Endothelial cell of umbilical vein (primary cell): ENCODE data around the gene SLAMF1. TPM values are rescaled to one million over a fixed set of nuclear protein-coding genes. Genes with fewer than 3 reads are reported as not detected.

ENCODE experiments used
- BruUV-seq: library from RNA; stranded (reverse); fragments of 400-500 nt; replicated peaks from 2 replicates; lab custom pipeline; 2021; lab: Mats Ljungman, UMichigan
- CTCF ChIA-PET: fragments of 300-600, 350-600 bp; sonication (Branson Sonifier 250); formaldehyde crosslinking; loops from one replicate; lab custom pipeline; 2021; ENCODE audit warnings: antibody characterized with exemption, inconsistent platforms; lab: Charles Lee
- POLR2A ChIA-PET: fragments of 300-600, 350-600 bp; sonication (Branson Sonifier 250); formaldehyde crosslinking; loops from one replicate; lab custom pipeline; 2021; ENCODE audit warnings: antibody characterized with exemption, inconsistent platforms; lab: Charles Lee
- DNase-seq: peaks from one replicate; pipeline ENCODE4 v3.0.0-alpha.2; 2011; ENCODE audit warnings: low read depth, low spot score
- FAIRE-seq: peaks from 2 replicates; lab custom pipeline; 2011; peaks lifted over from hg19 to GRCh38; lab: Jason Lieb, UNC
- H2AFZ ChIP-seq: 2 replicates; pipeline ENCODE4 v1.6.0; 2012; ENCODE audit warnings: low read depth, low read length, control low read depth, inconsistent platforms
- H3K27ac ChIP-seq: 2 replicates; pipeline ENCODE4 v1.5.1; 2011; ENCODE audit warnings: low read depth, mild to moderate bottlenecking, control low read depth, low read length, moderate library complexity; ENCODE audit not compliant: insufficient read depth
- H3K27me3 ChIP-seq, 2 experiments: 2 replicates each; pipeline versions ENCODE4 v1.6.0 to v1.6.1; 2011; ENCODE audit warnings: low read length in 2 of 2, mixed read lengths in 1 of 2; ENCODE audit not compliant: control insufficient read depth in 2 of 2, insufficient read depth in 2 of 2
- H3K36me3 ChIP-seq, 2 experiments: 2 replicates in 1 of 2; 3 replicates in 1 of 2; pipeline ENCODE4 v1.5.1; 2011; ENCODE audit warnings: low read length in 2 of 2, mild to moderate bottlenecking in 1 of 2, moderate library complexity in 1 of 2; ENCODE audit not compliant: control insufficient read depth in 2 of 2, insufficient read depth in 2 of 2; ENCODE audit errors: extremely low read depth in 1 of 2
- H3K4me1 ChIP-seq: 3 replicates; pipeline ENCODE4 v1.5.1; 2011; ENCODE audit warnings: mild to moderate bottlenecking, low read length; ENCODE audit not compliant: control insufficient read depth, insufficient read depth; ENCODE audit errors: extremely low read depth
- H3K4me2 ChIP-seq: 2 replicates; pipeline ENCODE4 v1.6.1; 2011; ENCODE audit warnings: low read length, control low read depth, mixed read lengths; ENCODE audit not compliant: insufficient read depth
- H3K4me3 ChIP-seq, 3 experiments: fragments of 200-600 bp in 1 of 3; sonication (generic), shearing (Covaris generic) in 1 of 3; replicated peaks in 1 of 3; 2 replicates each; pipeline ENCODE4 v1.5.1; 2011 to 2016; ENCODE audit warnings: control low read depth in 3 of 3, low read length in 3 of 3, mild to moderate bottlenecking in 2 of 3, inconsistent platforms in 1 of 3, low read depth in 1 of 3, moderate library complexity in 1 of 3; ENCODE audit not compliant: insufficient read depth in 1 of 3
- H3K79me2 ChIP-seq: 2 replicates; pipeline ENCODE4 v1.6.0; 2012; ENCODE audit warnings: low read length, inconsistent platforms; ENCODE audit not compliant: control insufficient read depth, insufficient read depth
- H3K9ac ChIP-seq: replicated peaks from 2 replicates; pipeline ENCODE3; 2011; ENCODE audit warnings: low read length, control low read depth; ENCODE audit not compliant: insufficient read depth; ENCODE audit errors: extremely low read depth
- H3K9me1 ChIP-seq: replicated peaks from 3 replicates; pipeline ENCODE4 v1.6.0; 2011; ENCODE audit warnings: mild to moderate bottlenecking, low read length; ENCODE audit not compliant: control insufficient read depth, insufficient read depth; ENCODE audit errors: extremely low read depth
- H3K9me3 ChIP-seq: replicated peaks from 2 replicates; pipeline ENCODE4 v1.5.1; 2012; ENCODE audit warnings: low read length, inconsistent platforms; ENCODE audit not compliant: control insufficient read depth, insufficient read depth
- H4K20me1 ChIP-seq: replicated peaks from 2 replicates; pipeline ENCODE3; 2011; ENCODE audit warnings: mild to moderate bottlenecking, low read length; ENCODE audit not compliant: control insufficient read depth, insufficient read depth; ENCODE audit errors: extremely low read depth
- CTCF ChIP-seq, 2 donors: IDR thresholded peaks; 1 replicate in 1 of 2; 2 replicates in 1 of 2; pipeline ENCODE4 v1.5.1; 2011; ENCODE audit warnings: low read length in 2 of 2, mild to moderate bottlenecking in 2 of 2, moderate library complexity in 2 of 2, control low read depth in 1 of 2, inconsistent platforms in 1 of 2, low read depth in 1 of 2; ENCODE audit not compliant: insufficient read depth in 1 of 2; ENCODE audit errors: extremely low read depth in 1 of 2
- EZH2 ChIP-seq: IDR thresholded peaks from 2 replicates; pipeline ENCODE4 v1.6.1; 2012; ENCODE audit warnings: borderline replicate concordance, low read depth, mild to moderate bottlenecking, moderate library complexity, low read length, inconsistent platforms; ENCODE audit not compliant: severe bottlenecking
- FOS ChIP-seq: IDR thresholded peaks from 2 replicates; pipeline ENCODE4 v1.6.1; 2011; ENCODE audit warnings: mild to moderate bottlenecking, low read length, moderate library complexity, borderline replicate concordance; ENCODE audit not compliant: insufficient read depth
- GATA2 ChIP-seq: IDR thresholded peaks from 2 replicates; pipeline ENCODE4 v1.7.0; 2011; ENCODE audit warnings: low read depth, mild to moderate bottlenecking, moderate library complexity, mixed read lengths, low read length; ENCODE audit not compliant: insufficient read length, insufficient read depth
- JUN ChIP-seq: IDR thresholded peaks from 2 replicates; pipeline ENCODE4 v1.6.1; 2011; ENCODE audit warnings: borderline replicate concordance, low read depth; ENCODE audit not compliant: insufficient read length, insufficient read depth
- MAX ChIP-seq: IDR thresholded peaks from 2 replicates; pipeline ENCODE4 v1.6.1; 2011; ENCODE audit not compliant: insufficient read depth, insufficient read length
- MYC ChIP-seq: IDR thresholded peaks from one replicate; pipeline ENCODE4 v1.6.1; 2011; ENCODE audit warnings: mild to moderate bottlenecking, low read depth, low read length
- POLR2A ChIP-seq: IDR thresholded peaks from 2 replicates; pipeline ENCODE4 v1.6.1; 2012; ENCODE audit warnings: low read depth, mild to moderate bottlenecking, control low read depth, low read length
- POLR2AphosphoS5 ChIP-seq: IDR thresholded peaks from 2 replicates; pipeline ENCODE4 v1.6.1; 2012; ENCODE audit warnings: low read depth, mild to moderate bottlenecking, control low read depth, low read length, moderate library complexity; ENCODE audit not compliant: insufficient read depth
- dilution Hi-C: fragments of 300-500 bp; cut with MboI; formaldehyde crosslinking; loops from one replicate; pipeline ENCODE4 v1.15.0; 2019; ENCODE audit warnings: low sequenced_read_pairs; ENCODE audit not compliant: extremely low pct_ligation_motif_present
- intact Hi-C: fragments of 100-400 bp; cut with micrococcal nuclease; formaldehyde crosslinking; loops from one replicate; pipeline ENCODE4 v1.10.0; 2022
- polyA plus RNA-seq, 4 experiments: library from polyadenylated mRNA; depleted of rRNA in 3 of 4; stranded (reverse) in 3 of 4; unstranded in 1 of 4; fragments of >200 nt; gene quantifications; 2 replicates each; pipeline versions ENCODE4 v1.2.1 to v1.2.3, GENCODE V29; 2011 to 2012; ENCODE audit warnings: missing spikeins in 1 of 4
- total RNA-seq: library from RNA; stranded (reverse); gene quantifications from 2 replicates; pipeline ENCODE4 v1.2.3, GENCODE V29; 2021

SLAMF1 gene
- total and polyA plus RNA-seq, 2 donors (not counting 3 experiments of a cell fraction or from before 2014, with no cell fraction given): not detected

GRCh38 chr1:160672789-160673695 lies 26.2 kb upstream of the SLAMF1 start:
- H3K27ac ChIP-seq: no peak overlapping the region
- DNase-seq (no peak), FAIRE-seq (no peak)
- peaks cover 0 to 3% of the 10 kb centered on the region in 2 experiments for H3K27me3 ChIP-seq
- no peaks in the 10 kb centered on the region for H3K79me2 ChIP-seq
- H3K4me3 ChIP-seq: no peak overlapping the region
- H3K36me3 ChIP-seq: no peaks in the 10 kb centered on the region
- POLR2A ChIA-PET: no interaction called here
- H3K4me1 ChIP-seq: no peaks in the 10 kb centered on the region
- CTCF ChIA-PET: interaction anchor here (2.7 kb wide), 1 partner anchor 11 kb away, joined by 12 read pairs; no protein-coding TSS in a partner anchor
- no TSS peak for BruUV-seq
- H3K9me3 ChIP-seq: no peaks in the 10 kb centered on the region
- TF ChIP-seq FOS (no peak), JUN (no peak), POLR2A (no peak), POLR2AphosphoS5 (no peak), GATA2 (no peak), CTCF (IDR thresholded peaks at IDR 0.05; ENCODE audit: extremely low read depth in 1 of 2, insufficient read depth in 1 of 2, low read depth in 1 of 2, low read length in 2 of 2) (no peak), MAX (no peak), MYC (no peak), EZH2 (no peak)
- no peak overlapping the region for H2AFZ ChIP-seq
- no peak overlapping the region for H3K9ac ChIP-seq
- intact Hi-C loops: no loop called here
- H3K4me2 ChIP-seq: no peak overlapping the region
- dilution Hi-C loops: no loop called here
- H3K9me1 ChIP-seq: no peaks in the 10 kb centered on the region
- H4K20me1 ChIP-seq: no peaks in the 10 kb centered on the region
